ENCODE measurements around the gene LYPD3.

GRCh38 chr19:43478323-43478722, 12.9 kb upstream of the LYPD3 start:
- TF ChIP-seq, protein P1, sequence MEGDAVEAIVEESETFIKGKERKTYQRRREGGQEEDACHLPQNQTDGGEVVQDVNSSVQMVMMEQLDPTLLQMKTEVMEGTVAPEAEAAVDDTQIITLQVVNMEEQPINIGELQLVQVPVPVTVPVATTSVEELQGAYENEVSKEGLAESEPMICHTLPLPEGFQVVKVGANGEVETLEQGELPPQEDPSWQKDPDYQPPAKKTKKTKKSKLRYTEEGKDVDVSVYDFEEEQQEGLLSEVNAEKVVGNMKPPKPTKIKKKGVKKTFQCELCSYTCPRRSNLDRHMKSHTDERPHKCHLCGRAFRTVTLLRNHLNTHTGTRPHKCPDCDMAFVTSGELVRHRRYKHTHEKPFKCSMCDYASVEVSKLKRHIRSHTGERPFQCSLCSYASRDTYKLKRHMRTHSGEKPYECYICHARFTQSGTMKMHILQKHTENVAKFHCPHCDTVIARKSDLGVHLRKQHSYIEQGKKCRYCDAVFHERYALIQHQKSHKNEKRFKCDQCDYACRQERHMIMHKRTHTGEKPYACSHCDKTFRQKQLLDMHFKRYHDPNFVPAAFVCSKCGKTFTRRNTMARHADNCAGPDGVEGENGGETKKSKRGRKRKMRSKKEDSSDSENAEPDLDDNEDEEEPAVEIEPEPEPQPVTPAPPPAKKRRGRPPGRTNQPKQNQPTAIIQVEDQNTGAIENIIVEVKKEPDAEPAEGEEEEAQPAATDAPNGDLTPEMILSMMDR (IDR thresholded peaks at IDR 0.05), result no peak
- TF ChIP-seq REST (IDR thresholded peaks at IDR 0.05; ENCODE audit: insufficient read depth in 1 of 2, low read depth in 2 of 2, low read length in 1 of 2) (no peak), POLR2AphosphoS5 (IDR thresholded peaks at IDR 0.05; ENCODE audit: low read depth, low read length) (no peak), SIN3A (IDR thresholded peaks at IDR 0.05; ENCODE audit: borderline replicate concordance, insufficient read depth, low read depth, low read length) (no peak)

Measured in Panc1 (cell line).